ENCODE measurements around the gene IFT122.

DNA sequence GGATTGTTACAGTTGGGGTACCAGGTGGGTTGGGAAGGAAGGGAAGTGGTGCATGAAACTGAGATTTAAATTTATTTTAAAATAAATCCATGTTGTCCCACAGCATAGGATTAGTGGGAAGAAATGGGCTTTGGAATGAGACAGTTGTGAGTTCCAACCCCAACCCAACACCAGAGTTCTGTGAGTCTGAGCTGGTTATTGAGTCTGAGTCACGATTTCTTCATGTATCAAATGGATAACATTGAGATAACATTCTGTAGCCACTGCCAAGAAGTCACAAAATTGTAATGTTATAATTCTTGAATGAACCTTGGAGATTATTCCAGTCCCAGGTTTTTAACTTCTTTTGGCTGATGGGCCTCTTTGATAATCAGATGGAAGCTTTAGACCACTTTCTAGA lies 13.7 kb downstream of the IFT122 start:
- TF ChIP-seq, protein P1, sequence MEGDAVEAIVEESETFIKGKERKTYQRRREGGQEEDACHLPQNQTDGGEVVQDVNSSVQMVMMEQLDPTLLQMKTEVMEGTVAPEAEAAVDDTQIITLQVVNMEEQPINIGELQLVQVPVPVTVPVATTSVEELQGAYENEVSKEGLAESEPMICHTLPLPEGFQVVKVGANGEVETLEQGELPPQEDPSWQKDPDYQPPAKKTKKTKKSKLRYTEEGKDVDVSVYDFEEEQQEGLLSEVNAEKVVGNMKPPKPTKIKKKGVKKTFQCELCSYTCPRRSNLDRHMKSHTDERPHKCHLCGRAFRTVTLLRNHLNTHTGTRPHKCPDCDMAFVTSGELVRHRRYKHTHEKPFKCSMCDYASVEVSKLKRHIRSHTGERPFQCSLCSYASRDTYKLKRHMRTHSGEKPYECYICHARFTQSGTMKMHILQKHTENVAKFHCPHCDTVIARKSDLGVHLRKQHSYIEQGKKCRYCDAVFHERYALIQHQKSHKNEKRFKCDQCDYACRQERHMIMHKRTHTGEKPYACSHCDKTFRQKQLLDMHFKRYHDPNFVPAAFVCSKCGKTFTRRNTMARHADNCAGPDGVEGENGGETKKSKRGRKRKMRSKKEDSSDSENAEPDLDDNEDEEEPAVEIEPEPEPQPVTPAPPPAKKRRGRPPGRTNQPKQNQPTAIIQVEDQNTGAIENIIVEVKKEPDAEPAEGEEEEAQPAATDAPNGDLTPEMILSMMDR (IDR thresholded peaks at IDR 0.05), result no peak
- TF ChIP-seq POLR2A (IDR thresholded peaks at IDR 0.05), result no peak

Measured in testis (tissue), 2 donors.